ENCODE results near the gene SURF4.
"Not testable (repeated sequence)": the region's sequence is repeated elsewhere in the genome, so short reads cannot be mapped to it uniquely, and the experiment has no call there.

SURF4 gene

GRCh38 chr9:133377721-133378216 is 1.9 kb upstream of the SURF4 start:
- peak overlapping the region in 8 of 21 experiments; percentile 27 to 69 (median 50) for H3K27ac ChIP-seq
- no peak overlapping the region for H3K4me3 ChIP-seq

GRCh38 chr9:133377280-133377679 is 1.4 kb upstream of the SURF4 start:
- H3K27ac ChIP-seq, result peak overlapping the region in 7 of 21 experiments; percentile 4 to 93 (median 45)
- not testable (repeated sequence) for H3K4me3 ChIP-seq

- Histone ChIP-seq H3K27ac (peak overlapping the region; percentile 93 to 100 (median 99)), H3K4me3 (peak overlapping the region; percentile 79 to 100 (median 92))
These were observed 640 bp downstream of the SURF4 start for GRCh38 chr9:133375116-133375723.

GRCh38 chr9:133374612-133375115 is 1.2 kb downstream of the SURF4 start:
- H3K4me3 ChIP-seq, result peak overlapping the region; percentile 79 to 100 (median 92)
- peak overlapping the region in 20 of 21 experiments; percentile 93 to 100 (median 99) for H3K27ac ChIP-seq

- H3K4me3 ChIP-seq, result no peak overlapping the region
- H3K27ac ChIP-seq, result peak overlapping the region in 15 of 21 experiments; percentile 3 to 85 (median 57)
These were observed 3.7 kb downstream of the SURF4 start for GRCh38 chr9:133372144-133372543.

- H3K4me3 ChIP-seq, result peak overlapping the region in 2 of 7 experiments; percentile 11 to 16
- H3K27ac ChIP-seq, result peak overlapping the region in 15 of 21 experiments; percentile 14 to 85 (median 57)
These were observed 4.6 kb downstream of the SURF4 start for GRCh38 chr9:133371261-133371711.

- no peak overlapping the region for H3K4me3 ChIP-seq
- H3K27ac ChIP-seq, result peak overlapping the region in 14 of 21 experiments; percentile 19 to 85 (median 60)
These were observed 5.2 kb downstream of the SURF4 start for GRCh38 chr9:133370685-133371084.

- Histone ChIP-seq H3K27ac (peak overlapping the region in 11 of 21 experiments; percentile 18 to 85 (median 70)), H3K4me3 (no peak overlapping the region)
These were observed 5.9 kb downstream of the SURF4 start for GRCh38 chr9:133369933-133370332.

- Histone ChIP-seq H3K4me3 (no peak overlapping the region), H3K27ac (peak overlapping the region in 10 of 21 experiments; percentile 9 to 85 (median 70))
These were observed 6.4 kb downstream of the SURF4 start for GRCh38 chr9:133369422-133369821.

- H3K27ac ChIP-seq, result peak overlapping the region in 6 of 21 experiments; percentile 14 to 85 (median 34)
- H3K4me3 ChIP-seq, result no peak overlapping the region
These were observed 7.5 kb downstream of the SURF4 start for GRCh38 chr9:133368249-133368881.

- no peak overlapping the region for H3K4me3 ChIP-seq
- H3K27ac ChIP-seq, result peak overlapping the region in 5 of 21 experiments; percentile 17 to 85 (median 55)
These were observed 8.1 kb downstream of the SURF4 start for GRCh38 chr9:133367778-133368177.

GRCh38 chr9:133367221-133367620 is 8.6 kb downstream of the SURF4 start:
- peak overlapping the region in 1 of 21 experiments; percentile 55 for H3K27ac ChIP-seq
- H3K4me3 ChIP-seq, result no peak overlapping the region

GRCh38 chr9:133366435-133366834 is 9.4 kb downstream of the SURF4 start:
- H3K27ac ChIP-seq, result no peak overlapping the region
- H3K4me3 ChIP-seq, result no peak overlapping the region

- no peak overlapping the region for H3K27ac ChIP-seq
These were observed 13.4 kb downstream of the SURF4 start for GRCh38 chr9:133362359-133363044.

GRCh38 chr9:133361507-133362092 is 14.3 kb downstream of the SURF4 start:
- Histone ChIP-seq H3K4me3 (no peak overlapping the region), H3K27ac (peak overlapping the region in 1 of 21 experiments; percentile 0)

More at GRCh38 chr9:133362359-133363044, 13.4 kb downstream of the SURF4 start:
- H3K4me3 ChIP-seq, result no peak overlapping the region

- Histone ChIP-seq H3K27ac (peak overlapping the region in 1 of 21 experiments; percentile 4), H3K4me3 (no peak overlapping the region)
These were observed 15.2 kb downstream of the SURF4 start for GRCh38 chr9:133360400-133361393.

- Histone ChIP-seq H3K4me3 (no peak overlapping the region), H3K27ac (peak overlapping the region in 1 of 21 experiments; percentile 3)
These were observed 16.3 kb downstream of the SURF4 start for GRCh38 chr9:133359399-133360175.

Data from skin epidermis (tissue), 12 donors.